Stimulated activated naive CD8-positive, alpha-beta T cell treated with anti-CD3 and anti-CD28 coated beads, Interleukin-15, Interleukin-2, amounts not matched to agents 100 U/mL and 50 U/mL, for 24 hours (primary cell): ENCODE data around the gene NSUN2.

ENCODE experiments used
- ATAC-seq: fragments of 150-1000 bp; cut with Tn5 transposase; one replicate; pipeline ENCODE4 v1.10.0; 2021
- DNase-seq: peaks from one replicate; pipeline ENCODE4 v3.0.0; 2021

Gene NSUN2

DNA sequence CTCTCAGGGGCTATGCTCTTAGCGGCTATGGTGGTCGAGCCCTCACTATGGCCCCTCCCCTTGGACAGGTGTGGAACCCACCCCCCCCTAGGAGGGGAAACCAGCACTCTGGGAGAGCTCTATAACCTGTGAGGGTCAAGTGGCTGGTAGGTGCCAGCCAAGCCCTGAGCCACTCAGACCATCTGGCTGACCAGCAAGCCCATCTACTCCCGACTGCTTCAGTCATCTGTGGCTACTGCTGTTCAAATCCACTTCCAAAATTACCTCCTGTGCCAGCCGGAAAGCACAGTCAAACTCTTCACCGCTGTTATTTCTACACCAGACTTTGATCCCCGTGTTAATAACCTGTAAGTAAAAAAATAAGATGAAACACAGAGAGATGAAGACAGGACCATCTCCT lies 28.5 kb downstream of the NSUN2 start:
- ATAC-seq (no peak), DNase-seq (no peak)

- ATAC-seq (no peak), DNase-seq (no peak)
Measured at GRCh38 chr5:6603643-6604042, 29.2 kb downstream of the NSUN2 start.

GRCh38 chr5:6602441-6602840 lies 30.4 kb downstream of the NSUN2 start:
- DNase-seq = no peak
- no peak for ATAC-seq

- DNase-seq = no peak
- ATAC-seq = no peak
Measured at GRCh38 chr5:6601816-6602215, 31.0 kb downstream of the NSUN2 start.

DNA sequence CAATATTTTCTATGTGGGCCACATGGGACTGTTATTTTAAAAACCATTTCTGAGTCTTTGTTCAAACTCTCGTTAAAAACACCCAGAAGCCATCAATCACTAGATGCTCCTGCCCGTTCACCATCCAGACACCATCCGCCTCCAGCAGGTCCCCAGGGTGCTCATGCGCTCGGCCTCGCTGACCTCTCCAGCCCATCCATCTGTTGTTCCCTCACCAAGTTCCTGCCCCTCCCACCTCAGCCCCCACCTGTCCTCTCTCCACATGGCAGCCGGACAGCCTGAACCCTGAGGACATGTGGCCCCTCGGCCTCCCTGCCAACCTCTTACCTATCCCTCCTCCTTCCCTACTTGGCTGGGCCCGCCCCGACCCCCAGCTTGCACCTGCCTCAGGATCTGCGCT lies 31.6 kb downstream of the NSUN2 start:
- ATAC-seq (no peak), DNase-seq (no peak)

- no peak for DNase-seq
- no peak for ATAC-seq
Measured at GRCh38 chr5:6599739-6600138, 33.1 kb downstream of the NSUN2 start.

DNA sequence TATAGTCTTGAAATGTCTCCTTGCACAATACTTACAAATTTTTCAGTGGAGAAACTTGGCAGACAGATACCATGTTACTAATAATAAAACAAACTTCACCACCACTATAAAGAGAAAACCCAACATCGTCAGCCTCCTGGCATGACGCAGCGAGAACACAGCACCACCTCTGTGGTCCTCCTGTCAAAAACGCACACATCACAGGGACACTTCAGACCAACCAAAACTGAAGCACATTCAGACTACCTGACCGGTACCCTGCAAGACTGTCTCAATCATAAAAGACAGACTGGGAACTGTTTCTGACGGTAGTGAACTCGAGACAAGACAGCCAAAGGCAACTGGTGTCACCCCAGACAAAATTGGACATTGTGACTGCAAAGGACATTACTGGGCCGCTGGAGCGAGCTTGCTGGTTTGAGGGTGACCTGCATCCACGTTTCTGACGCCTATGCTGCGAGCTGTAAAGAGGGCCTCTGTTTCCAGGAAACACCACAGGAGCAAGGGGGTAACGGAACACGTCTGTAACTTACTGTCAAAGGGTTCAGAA lies 34.4 kb downstream of the NSUN2 start:
- no peak for DNase-seq
- no peak for ATAC-seq

- DNase-seq (no peak), ATAC-seq (no peak)
Measured at GRCh38 chr5:6597557-6597956, 35.3 kb downstream of the NSUN2 start.

DNA sequence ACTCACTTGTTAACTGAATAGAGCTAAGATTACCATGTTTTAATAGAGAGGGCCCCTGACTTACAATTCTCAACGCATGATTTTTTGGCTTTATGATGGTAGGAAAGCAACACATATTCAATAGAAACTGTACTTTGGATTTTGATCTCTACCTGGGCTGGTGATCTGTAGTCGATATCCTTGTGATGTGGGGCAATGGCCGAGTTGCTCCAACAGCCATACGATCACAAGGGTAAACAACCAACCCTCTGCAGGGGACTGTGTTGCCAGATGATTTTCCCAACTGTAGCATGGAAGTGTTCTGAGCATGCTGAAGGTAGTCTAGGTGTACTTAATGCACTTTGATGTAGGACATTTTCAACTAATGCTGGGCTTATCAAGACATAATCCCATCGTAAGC lies 36.5 kb downstream of the NSUN2 start:
- ATAC-seq (peak; percentile 25), DNase-seq (no peak)

DNA sequence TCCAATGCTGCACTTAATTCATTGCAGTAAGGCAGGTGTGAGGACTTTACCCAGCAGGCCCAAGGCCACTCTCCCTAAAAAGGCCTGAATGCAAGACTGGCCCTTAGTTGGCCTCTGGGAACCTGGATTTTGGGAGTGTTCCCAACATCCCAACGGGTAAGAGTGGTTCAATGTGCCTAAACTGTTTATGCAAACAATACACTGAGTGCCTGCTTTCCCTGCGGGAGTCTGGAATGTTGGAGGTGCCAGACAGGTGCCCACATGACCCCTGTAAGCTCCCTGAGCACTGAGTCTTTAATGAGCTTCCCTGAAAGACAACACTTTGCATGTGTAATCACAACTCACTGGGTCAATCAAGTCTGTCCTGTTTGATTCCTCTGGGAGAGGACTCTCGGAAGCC lies 37.4 kb downstream of the NSUN2 start:
- DNase-seq (no peak), ATAC-seq (no peak)

- DNase-seq (no peak), ATAC-seq (no peak)
Measured at GRCh38 chr5:6594066-6594465, 38.8 kb downstream of the NSUN2 start.

DNA sequence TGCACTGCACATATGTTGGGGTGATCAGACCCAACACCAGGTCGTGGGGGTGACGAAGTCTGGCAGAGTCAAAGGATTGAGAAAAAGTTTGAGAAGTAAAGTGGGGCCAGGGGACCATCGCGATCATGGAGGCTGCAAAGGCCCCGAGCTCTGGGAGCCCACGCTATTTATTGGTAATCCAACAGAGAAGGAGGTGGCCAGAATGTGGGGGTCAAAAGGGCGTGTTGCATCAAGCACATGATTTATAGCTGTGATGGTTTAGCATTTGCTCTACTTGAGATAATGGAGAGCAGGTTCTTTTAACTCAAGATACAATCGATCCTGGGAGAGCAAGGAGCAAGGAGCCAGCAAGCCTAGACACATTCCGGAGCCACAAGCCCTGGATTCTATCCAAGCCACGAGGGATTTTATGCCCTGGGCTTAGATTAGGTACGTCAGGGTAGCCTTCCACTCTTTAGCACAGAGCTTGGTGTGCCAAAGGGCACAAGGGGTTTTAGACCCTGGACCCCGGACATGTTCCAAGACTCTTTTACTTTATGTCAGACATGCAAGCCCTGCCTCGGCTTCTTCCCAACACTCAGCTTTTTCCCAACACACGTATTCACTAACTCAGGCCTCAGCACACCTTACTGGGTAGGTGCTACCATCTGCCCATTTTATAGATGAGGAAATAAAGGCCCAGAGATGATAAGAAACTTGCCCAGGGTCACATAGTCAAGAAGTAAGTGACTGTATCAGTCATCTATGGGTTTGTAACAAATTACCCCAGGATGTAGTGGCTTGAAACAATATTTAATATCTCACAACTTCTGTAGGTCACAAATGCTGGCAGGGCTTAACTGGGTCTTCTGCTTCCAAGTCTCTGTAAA lies 39.5 kb downstream of the NSUN2 start:
- DNase-seq = no peak
- ATAC-seq = no peak

- no peak for ATAC-seq
Measured at GRCh38 chr5:6592601-6593000, 40.2 kb downstream of the NSUN2 start.

DNA sequence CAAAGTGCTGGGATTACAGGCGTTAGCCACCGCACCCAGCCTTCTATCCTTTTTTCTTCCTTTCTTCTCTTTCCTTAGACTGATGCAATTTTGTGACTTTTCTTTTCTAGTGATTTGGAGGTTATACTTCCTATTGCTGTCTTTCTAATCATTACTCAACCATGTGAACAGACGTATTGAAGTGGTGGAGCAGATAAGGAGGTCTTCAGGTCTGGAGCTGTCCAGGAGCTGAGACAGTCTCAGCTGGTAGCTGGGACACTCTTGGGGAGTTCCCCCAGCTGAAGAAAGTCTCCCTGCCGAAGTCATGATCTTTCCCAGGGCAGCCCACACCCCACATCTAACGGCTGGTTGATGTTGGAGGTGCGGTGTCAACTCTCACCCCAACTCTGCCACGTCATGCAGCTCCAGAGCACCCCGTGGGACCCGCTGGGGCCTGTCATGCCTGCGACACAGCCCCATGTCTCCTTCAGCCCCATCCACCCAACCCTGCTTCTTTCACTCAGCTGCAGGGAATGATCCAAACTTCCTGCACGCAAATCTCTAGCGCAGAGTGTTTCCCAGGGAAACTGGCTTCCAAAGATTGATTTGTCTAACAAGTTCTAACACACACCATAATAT lies 41.1 kb downstream of the NSUN2 start:
- DNase-seq (no peak), ATAC-seq (no peak)

More at GRCh38 chr5:6592601-6593000, 40.2 kb downstream of the NSUN2 start:
- no peak for DNase-seq

DNA sequence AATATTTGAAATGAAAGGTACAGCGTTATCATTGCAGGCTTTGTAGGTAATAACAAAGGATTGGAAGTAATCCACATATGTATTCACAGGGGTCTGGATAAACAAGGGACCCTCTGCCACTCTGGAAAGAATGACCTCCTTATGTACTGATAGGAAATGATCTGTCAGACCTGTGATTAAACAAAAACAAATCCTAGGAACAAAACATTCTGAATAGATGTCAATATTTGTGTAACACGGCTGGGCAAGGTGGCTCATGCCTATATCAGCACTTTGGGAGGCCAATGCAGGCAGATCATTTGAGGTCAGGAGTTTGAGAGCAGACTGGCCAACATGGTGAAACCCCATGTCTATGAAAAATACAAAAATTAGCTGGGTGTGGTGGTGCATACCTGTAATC lies 42.3 kb downstream of the NSUN2 start:
- DNase-seq (no peak), ATAC-seq (no peak)

DNA sequence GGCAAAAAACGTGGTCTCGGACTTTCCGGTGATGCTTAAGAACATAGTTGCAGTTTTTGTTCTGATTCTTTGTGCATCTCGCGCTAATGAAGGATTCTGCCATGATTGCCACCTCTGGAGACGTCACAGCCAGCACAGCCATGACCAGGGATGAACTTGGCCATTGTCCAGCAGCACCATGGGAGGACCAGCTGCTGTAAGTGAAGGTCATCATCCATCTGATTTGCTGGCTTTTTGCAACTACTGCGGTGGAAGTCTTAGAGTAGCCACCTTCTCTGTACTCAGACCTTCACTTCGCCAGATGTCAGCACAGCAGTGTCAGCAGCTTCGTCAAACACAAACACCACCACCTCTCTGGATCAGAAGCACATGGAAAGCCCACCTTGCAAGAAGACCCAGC lies 45.7 kb downstream of the NSUN2 start:
- DNase-seq (no peak), ATAC-seq (no peak)

GRCh38 chr5:6586647-6587042 lies 46.2 kb downstream of the NSUN2 start:
- ATAC-seq (no peak), DNase-seq (no peak)

GRCh38 chr5:6585939-6586646 lies 46.8 kb downstream of the NSUN2 start:
- DNase-seq = no peak
- no peak for ATAC-seq

DNA sequence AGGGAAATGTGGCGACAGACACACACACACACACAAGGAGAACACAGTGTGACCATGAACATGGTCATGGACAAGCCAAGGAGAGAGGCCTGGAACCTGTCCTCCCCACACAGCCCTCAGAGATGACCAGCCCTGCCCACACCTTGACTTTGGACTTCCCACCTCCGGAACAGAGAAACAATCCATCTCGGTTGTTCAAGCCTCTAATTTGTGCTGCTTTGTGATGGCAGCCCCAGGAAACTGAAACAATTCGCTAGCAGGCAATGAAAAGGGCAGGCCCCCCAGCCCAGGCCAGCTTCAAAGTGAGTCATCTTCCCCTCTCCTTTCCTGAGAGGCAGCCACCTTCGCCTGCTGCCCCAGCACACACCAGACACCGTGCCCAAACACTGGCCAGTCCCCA lies 47.7 kb downstream of the NSUN2 start:
- ATAC-seq (no peak), DNase-seq (no peak)

- ATAC-seq (no peak), DNase-seq (no peak)
Measured at GRCh38 chr5:6584727-6585126, 48.1 kb downstream of the NSUN2 start.

- DNase-seq (no peak), ATAC-seq (no peak)
Measured at GRCh38 chr5:6584101-6584645, 48.7 kb downstream of the NSUN2 start.

GRCh38 chr5:6583049-6583880 lies 49.6 kb downstream of the NSUN2 start:
- ATAC-seq (peak; percentile 61), DNase-seq (peak; percentile 35)
